DMS 273 (cell line): ENCODE results near the gene SAMD5.
A peak's percentile ranks its signal among the peaks of the same experiment; 100 is the strongest.

ENCODE experiments used
- DNase-seq: peaks from one replicate; lab custom pipeline; 2025; ENCODE audit not compliant: unreplicated experiment; lab: John Stamatoyannopoulos, UW

SAMD5 gene

GRCh38 chr6:147508042-147508865 lies at the start of gene SAMD5:
SAMD5 (plus strand) TSS chr6:147508690; CDS start chr6:147508929, 239 bp downstream.
- peak; percentile 85 for DNase-seq

- no peak for DNase-seq
These were observed 48.7 kb upstream of the SAMD5 start for GRCh38 chr6:147459780-147460179.

- DNase-seq, result no peak
These were observed 44.8 kb upstream of the SAMD5 start for GRCh38 chr6:147463651-147464050.

GRCh38 chr6:147467428-147467827 lies 41.1 kb upstream of the SAMD5 start:
- no peak for DNase-seq

GRCh38 chr6:147467886-147468285 lies 40.6 kb upstream of the SAMD5 start:
- no peak for DNase-seq

- DNase-seq, result no peak
These were observed 39.9 kb upstream of the SAMD5 start for GRCh38 chr6:147468634-147469033.

GRCh38 chr6:147479857-147480256 lies 28.6 kb upstream of the SAMD5 start:
- no peak for DNase-seq

- DNase-seq, result no peak
These were observed 21.8 kb upstream of the SAMD5 start for GRCh38 chr6:147486683-147487082.

GRCh38 chr6:147497472-147497871 lies 11.0 kb upstream of the SAMD5 start:
- DNase-seq, result no peak

GRCh38 chr6:147503587-147503986 lies 4.9 kb upstream of the SAMD5 start:
- DNase-seq, result no peak

- DNase-seq, result no peak
These were observed 3.6 kb upstream of the SAMD5 start for GRCh38 chr6:147504848-147505247.

GRCh38 chr6:147506704-147507114 lies 1.8 kb upstream of the SAMD5 start:
- DNase-seq, result peak; percentile 88

GRCh38 chr6:147507162-147508041 lies 1.1 kb upstream of the SAMD5 start:
- peak; percentile 56 for DNase-seq

GRCh38 chr6:147508866-147509608 lies 547 bp downstream of the SAMD5 start:
- DNase-seq, result peak; percentile 61

GRCh38 chr6:147509891-147510290 lies 1.4 kb downstream of the SAMD5 start:
- DNase-seq, result no peak

GRCh38 chr6:147510929-147511590 lies 2.6 kb downstream of the SAMD5 start:
- no peak for DNase-seq

- no peak for DNase-seq
These were observed 6.3 kb downstream of the SAMD5 start for GRCh38 chr6:147514831-147515230.

GRCh38 chr6:147515327-147515726 lies 6.8 kb downstream of the SAMD5 start:
- DNase-seq, result no peak

GRCh38 chr6:147522597-147522996 lies 14.1 kb downstream of the SAMD5 start:
- DNase-seq, result no peak

- no peak for DNase-seq
These were observed 17.2 kb downstream of the SAMD5 start for GRCh38 chr6:147525519-147526209.
